ENCODE measurements around the gene SLCO3A1.

- TF ChIP-seq EZH2phosphoT487 (IDR thresholded peaks at IDR 0.05; ENCODE audit: insufficient read depth, low read depth) = no peak
- TF ChIP-seq EZH2 (IDR thresholded peaks at IDR 0.05; ENCODE audit: insufficient read depth, poor library complexity, severe bottlenecking) = no peak
These were observed 311.5 kb downstream of the SLCO3A1 start for GRCh38 chr15:92165001-92165346.

Measured in GM23248 (cell line).